Stimulated activated CD4-positive, alpha-beta T cell treated with anti-CD3 and anti-CD28 coated beads, TNF-alpha, amount 100 ng/mL, for 1 hour (primary cell): ENCODE measurements around the gene E2F7.
"Not testable (repeated sequence)": the region's sequence is repeated elsewhere in the genome, so short reads cannot be mapped to it uniquely, and the experiment has no call there.

Source experiments
- DNase-seq, 3 donors: peaks; one replicate each; pipeline ENCODE4 v3.0.0-alpha.2; 2020; ENCODE audit warnings: low read depth in 3 of 3, low spot score in 1 of 3

Gene E2F7, protein sequence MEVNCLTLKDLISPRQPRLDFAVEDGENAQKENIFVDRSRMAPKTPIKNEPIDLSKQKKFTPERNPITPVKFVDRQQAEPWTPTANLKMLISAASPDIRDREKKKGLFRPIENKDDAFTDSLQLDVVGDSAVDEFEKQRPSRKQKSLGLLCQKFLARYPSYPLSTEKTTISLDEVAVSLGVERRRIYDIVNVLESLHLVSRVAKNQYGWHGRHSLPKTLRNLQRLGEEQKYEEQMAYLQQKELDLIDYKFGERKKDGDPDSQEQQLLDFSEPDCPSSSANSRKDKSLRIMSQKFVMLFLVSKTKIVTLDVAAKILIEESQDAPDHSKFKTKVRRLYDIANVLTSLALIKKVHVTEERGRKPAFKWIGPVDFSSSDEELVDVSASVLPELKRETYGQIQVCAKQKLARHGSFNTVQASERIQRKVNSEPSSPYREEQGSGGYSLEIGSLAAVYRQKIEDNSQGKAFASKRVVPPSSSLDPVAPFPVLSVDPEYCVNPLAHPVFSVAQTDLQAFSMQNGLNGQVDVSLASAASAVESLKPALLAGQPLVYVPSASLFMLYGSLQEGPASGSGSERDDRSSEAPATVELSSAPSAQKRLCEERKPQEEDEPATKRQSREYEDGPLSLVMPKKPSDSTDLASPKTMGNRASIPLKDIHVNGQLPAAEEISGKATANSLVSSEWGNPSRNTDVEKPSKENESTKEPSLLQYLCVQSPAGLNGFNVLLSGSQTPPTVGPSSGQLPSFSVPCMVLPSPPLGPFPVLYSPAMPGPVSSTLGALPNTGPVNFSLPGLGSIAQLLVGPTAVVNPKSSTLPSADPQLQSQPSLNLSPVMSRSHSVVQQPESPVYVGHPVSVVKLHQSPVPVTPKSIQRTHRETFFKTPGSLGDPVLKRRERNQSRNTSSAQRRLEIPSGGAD

DNA sequence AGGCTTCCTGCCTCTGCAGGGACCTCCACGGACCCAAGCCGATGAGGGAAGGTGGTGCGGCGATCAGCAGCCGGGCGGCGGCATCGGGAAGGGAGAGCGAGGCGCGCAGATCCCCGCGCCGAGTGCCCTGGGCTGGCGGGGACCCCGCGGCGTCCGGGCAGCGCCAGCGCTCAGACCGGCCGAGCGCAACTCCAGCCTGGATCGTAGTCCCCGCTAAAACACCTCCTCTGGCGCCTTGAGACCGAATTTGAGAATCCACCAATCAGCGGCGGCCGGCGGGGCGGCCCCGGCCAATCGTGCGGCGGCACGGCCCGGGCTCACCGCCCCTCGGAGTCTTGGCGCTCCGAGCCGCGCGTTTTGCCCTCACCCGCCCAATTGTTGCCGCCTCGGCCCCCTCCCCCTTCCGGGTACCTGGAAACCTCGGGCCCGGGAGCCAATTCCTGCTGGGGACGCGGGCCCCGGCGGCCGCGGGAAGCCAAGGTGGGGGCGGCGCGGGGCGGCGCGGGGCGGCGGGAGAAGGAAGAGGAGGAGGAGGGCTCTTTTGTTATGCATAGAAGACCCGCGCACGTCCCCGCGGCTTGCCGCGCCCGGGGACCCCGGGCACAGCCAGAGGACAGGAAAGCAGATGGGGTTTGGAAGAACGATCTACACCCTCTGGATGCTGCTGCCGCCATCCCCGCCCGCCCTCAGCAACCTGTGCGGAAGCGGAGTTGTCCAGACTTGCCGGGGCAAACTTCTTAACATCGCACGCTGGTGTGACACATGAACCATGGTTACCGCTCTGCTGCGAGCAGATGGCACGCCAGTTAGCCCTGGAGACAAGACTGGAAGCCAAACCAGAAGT is at the start of gene E2F7:
Gene E2F7, minus strand, starts transcription at position 209 of the 844 bp plus-strand sequence. CDS start 934 bp downstream, outside the sequence.
- peak; percentile 33 to 73 (median 59) for DNase-seq

DNA sequence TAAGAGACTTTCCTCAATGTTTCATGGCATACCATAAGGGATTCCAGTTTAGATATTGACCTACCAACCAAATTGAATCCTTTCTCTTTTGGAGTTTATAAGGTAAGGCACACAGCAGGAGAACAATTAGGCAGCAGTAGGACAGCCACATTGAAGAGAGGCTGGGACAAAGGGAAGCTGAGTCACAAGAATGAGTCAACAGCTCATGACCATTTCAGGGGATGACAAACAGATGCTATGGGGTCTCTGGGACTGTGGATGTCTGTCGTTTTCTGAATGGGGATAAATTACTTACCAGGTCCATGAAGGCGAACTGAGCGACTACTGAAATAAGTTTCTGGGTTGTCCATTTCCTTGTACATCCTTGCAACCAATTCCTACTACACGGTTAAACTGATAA is 48.6 kb upstream of the E2F7 start:
- no peak for DNase-seq

DNA sequence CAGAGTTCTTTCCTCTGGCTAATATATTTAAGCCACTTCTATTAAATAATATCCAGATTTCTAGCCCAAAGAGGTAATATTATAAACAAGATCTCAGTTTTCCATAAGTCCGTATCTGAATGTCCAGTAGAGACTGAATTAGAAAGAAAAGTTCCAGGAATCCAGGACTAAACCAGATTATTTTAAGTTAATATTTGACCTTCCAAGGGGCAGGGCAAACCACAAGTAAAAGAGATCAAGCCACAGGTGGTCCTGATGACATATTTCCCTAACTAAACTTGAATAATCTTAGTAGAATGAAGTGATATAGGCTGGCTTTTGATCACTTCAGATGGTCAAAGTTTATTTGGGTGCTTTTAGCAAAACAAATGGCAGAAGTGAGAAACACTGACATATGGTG is 43.3 kb upstream of the E2F7 start:
- DNase-seq: no peak

DNA sequence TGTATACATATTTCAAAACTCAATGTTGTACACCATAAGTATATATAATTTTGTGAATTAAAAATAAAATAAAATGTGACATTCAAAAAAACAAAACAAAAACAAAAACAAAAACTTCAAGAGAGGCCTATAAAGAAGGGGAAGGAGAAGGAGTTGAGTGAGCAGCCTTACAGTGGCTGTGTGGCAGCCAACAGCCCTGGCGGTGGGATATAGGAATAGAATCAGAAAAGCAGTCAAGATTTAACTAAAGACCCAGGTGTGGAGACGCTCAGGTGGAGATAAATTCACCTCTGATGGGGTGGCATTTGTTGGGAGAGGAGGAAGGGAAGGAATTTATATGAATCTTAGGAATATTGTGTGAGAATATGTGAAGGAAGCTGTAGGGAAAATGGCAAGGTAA is 41.8 kb upstream of the E2F7 start:
- no peak for DNase-seq

DNA sequence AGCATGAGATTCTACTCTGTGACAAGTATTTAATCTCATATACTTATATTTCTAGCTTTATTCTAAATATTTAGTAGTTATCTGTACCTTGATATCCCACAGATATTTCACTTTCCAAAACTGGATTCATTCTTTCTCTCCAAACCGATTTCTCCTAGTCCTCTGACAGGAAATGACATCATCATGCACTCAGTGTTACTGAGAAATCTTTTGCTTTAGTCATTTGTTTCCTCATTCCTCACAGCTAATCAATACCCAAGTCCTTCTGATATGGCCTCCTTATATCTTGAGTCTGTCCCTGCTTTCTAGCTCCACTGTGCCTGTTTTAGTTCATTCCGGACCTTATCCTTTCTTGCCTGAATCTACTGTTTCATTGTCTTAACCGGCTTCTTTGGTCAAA is 39.4 kb upstream of the E2F7 start:
- no peak for DNase-seq

DNA sequence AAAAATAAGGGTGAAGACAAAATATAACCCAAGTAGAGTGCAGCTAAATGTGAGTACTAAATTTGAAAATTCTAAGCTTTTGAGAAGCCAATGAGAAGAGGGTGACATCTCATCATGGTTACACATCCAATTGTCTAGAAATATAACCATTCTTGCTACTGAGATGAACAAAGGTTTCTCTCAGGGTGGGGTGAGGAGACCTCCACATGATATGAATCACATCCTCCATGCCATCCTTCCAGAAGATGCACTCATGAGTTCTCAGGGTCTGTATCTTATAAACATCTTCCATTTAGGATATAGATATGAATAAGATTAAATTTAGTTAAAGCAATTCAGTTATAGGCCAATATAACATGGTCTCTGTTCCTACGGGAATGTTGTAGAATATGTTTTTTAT is 38.9 kb upstream of the E2F7 start:
- DNase-seq: no peak

DNA sequence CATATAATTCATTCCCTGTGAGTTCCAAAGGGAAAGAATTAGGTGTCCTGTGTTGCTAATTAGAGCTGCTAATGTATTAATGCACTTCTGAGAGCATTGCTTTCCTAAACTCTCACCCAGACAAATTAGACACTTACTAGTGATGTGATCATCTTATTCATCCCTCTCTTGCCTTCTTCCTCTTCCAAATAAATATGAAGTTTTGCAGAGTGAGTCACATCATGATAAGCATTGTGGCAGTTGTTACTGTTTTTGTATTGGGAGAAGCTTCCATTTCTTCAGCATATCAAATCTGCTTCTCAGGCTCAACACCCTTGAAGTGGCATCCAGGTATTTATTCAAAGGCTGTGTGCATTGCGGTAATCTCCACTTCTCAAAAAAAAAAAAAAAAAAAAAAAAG is 37.3 kb upstream of the E2F7 start:
- DNase-seq: no peak

DNA sequence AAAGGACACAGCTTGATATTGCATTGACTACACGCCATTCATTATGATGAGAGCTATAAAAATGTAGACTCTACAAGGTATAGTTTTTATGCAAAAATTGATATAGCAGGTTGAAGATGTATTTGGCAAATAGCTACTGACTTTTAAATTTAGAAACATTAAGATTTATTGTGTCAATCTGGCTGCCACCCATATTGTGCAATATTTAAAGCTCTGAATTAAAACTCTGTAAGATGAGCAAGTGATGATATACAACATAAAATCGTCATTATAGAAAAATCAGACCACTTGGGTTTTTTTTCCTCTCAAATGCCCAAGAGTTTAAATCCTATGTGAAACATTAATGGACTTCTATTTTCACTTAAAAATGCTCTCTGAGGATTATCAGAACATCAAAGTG is 36.8 kb upstream of the E2F7 start:
- no peak for DNase-seq

DNA sequence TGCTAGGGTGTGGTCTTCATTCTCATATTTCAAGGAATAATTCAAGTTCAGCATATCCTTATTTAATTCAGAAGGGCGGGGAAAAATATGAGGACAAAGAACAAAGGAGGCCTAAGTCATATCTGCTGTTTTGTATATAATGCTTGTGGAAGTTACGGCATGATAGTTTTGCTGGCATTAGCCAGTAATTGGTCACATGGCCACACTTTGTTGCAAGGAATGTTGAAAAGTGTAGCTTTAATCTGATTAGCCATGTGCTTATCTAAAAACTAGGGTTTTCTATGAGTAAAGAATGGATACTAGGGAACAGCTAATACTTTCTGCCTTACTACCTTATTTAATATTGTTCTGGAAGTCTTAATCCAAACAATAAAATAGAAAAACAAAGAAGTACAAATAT is 34.4 kb upstream of the E2F7 start:
- no peak for DNase-seq

DNA sequence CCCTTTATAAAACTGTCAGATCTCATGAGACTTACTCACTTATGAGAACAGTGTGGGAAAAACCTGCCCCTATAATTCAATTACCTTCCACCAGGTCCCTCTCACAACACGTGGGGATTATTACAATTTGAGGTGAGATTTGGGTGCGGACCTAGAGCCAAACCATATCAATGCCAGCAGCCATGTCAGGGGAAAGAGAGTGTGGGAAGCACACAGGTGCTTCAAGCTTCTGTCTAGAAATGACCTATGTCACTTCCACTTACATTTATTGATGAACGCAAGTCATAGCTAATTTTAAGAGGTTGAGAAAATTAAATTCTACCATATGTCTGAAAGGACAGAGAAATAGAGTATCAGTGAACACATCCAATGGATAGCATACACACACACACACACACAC is 32.5 kb upstream of the E2F7 start:
- no peak for DNase-seq

DNA sequence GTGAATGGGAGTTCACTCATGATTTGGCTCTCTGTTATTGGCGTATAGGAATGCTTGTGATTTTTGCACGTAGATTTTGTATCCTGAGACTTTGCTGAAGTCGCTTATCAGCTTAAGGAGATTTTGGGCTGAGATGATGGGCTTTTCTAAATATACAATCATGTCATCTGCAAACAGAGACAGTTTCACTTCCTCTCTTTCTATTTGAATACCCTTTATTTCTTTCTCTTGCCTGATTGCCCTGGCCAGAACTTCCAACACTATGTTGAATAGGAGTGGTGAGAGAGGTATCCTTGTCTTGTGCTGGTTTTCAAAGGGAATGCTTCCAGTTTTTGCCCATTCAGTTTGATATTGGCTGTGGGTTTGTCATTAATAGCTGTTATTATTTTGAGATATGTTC is 26.9 kb upstream of the E2F7 start:
- DNase-seq: not testable (repeated sequence)

DNA sequence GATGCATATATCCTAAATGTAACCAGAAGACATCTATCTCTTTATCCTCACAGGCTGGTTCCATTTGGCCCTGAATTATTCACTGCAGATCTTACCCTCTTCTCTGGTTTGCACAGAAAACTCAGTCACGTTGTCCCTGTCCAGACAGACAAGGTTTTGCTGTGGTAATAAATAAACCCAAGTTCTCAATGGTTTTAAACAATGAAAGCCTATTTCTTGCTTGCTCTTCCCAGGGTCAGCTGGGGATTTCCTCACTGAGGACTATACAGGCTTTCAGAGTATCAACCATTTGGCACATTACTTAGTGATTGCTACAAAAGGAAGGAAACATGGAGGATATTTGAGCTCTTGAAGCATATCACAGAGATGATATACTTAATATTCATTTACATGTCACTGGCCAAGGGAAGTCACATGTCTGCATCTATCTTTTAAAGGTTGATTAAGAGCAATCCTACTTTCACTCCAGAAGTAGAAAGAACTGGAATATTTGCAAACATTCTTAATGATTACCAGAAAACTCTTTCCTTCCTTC is 24.4 kb upstream of the E2F7 start:
- no peak for DNase-seq

DNA sequence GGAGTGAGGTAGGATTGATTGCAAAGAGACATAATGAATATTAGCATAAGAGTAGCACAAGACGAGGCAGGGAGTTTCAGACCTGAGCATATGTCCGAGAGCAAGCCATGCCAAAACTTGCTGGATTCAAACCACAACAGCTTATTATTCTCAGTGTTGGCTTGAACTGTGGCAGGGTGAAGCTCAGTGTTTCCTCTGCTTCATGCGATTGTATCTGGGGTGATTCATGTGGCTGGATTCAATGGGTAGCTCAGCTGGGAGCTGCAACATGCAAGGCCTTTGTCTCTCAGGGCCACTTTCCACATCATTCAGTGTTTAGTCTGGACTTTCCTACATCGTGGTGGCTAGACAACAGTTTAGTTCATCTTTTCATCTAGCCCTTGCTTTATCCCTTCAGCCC is 22.1 kb upstream of the E2F7 start:
- DNase-seq: no peak

DNA sequence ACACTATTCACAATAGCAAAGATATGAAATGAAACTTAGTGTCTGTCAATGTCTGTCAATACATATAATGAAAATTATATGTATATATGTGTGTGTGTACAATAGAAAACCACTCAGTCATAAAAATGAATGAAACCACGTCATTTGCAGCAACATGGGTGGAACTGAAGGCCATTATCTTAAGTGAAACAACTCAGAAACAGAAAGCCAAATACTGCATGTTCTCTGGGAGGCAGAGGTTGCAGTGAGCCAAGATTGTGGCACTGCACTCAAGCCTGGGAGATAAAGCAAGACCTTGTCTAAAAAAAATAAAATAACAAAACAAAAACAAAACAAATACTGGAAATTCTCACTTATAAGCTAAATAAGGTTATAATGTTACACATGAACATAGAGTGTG is 16.7 kb upstream of the E2F7 start:
- no peak for DNase-seq

DNA sequence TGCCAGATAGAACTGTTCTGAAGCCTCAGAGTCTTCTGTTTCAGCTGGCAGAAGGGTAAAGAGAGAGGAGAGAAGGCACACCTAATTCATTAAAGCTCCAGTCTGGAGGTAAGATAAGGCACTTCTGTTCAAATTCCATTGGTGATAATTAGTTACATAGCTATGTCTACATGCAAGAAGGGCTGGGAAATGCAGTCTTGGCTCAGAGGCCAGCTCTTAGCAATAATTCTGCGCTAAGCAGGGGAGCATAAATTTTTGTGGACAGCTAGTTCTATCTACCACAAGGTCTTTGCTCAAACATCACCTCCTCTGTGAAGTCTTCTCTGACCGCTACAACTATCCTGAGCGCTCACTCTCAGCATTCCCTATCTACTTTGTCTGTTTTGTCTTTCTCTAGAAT is 14.3 kb upstream of the E2F7 start:
- no peak for DNase-seq

DNA sequence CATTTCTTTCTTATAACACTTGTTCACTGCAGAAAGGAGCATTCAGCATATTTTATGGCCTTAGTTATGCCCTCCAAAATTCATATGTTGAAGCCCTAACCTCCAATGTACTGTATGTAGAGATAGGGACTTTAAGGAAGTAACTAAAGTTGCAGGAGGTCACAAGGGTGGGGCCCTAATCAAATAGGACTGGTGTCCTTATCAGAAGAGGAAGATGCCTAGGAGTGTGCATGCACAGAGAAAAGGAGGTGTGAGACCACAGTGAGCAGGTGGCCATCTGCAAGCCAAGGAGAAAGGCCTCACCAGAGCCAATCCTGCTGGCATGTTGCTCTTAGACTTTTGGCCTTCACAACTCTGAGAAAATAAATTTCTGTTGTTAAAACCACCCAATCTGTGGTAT is 12.9 kb upstream of the E2F7 start:
- no peak for DNase-seq

DNA sequence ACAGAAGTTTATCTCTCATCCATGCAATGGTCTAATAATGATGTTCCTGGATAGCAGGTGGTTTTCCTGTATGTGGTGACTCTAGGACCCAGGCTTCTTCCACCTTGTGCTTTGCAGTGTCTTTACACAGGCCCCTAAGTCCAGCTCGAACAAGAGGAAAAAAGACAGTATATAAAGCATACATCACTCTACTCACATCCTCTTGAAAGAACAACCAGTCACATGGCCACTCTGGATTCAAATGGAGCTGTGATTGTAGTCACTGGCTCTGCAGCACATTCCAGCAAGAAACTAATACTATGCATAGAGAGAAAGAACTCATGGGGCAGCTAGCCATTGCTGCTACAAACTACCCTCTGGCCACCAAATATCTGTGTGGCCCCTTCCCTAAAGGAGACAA is 11.5 kb upstream of the E2F7 start:
- no peak for DNase-seq

DNA sequence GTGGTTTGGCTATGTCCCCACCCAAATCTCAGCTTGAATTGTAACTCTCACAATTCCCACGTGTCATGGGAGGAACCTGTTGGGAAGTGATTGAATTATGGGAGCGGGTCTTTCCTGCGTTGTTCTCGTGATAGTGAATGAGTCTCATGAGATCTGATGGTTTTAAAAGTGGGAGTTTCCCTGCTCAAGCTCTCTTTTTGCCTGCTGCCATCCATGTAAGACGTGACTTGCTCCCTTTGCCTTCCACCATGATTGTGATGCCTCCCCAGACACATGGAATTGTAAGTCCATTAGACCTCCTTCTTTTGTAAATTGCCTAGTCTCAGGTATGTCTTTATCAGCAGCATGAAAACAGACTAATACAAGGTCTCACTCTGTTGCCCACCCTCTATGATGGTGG is 8.5 kb upstream of the E2F7 start:
- DNase-seq: not testable (repeated sequence)

DNA sequence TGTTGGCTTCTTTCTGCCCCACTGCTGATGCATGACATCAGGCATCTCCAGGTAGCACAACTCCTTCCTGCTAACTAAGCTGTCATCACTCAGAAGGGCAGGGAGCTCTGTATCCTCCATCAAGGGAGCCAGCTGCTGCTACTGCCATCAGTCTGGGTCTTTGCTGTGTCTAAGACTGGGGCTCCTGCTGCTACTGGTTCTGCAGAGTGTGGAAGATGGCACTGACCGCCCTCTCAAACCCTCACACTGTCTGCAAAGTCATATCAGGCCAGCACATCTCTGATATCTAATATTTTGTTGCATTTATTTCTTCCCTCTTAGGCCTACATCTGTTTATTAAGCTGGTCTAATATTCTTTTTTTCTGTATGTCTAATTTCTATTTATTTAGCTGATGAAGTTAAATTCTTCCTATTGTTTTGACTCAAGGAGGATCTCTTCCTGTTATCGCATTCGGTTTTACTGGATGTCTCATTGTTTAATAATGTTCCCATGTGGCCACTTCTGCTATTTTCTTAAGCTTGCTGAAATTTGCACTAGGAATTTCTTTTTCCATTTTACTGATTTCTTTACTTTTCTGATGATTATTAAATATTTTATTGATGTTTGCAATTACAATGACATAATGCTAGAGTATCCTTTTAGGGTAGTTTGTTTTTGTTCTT is 7.6 kb upstream of the E2F7 start:
- no peak for DNase-seq

DNA sequence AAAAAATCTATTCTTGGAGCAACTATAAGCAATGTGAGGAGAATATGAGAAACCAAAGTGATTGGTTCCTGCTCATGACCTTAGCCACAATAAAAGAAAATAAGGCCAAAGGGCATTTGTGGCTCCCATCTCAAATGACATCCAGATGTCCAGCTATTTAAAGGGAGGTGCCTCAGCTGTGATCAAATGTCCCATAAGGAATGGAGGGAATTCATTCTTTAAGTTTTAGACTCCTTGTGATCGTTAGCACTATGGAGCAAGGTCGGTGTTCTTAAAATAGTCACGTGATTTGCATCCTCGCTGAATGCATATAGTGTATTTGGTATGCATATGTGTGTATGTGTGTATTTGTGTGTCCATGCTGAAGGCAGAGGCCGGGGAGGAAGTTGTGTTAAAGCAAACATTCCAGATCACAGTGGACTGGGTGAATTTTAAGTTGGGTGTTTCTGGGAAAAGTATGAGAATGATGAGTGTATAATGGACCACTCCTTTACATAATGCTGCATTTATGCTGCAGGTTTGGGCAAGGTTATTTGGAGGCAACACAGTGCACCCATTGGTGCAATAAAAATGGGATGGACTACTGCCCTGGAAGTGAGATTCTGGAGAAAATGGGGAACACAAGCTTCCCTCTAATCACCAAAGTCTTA is 5.6 kb upstream of the E2F7 start:
- DNase-seq: no peak
